Neural crest cell (in vitro differentiated cells): ENCODE results near the gene DISP2. TPM values are rescaled to one million over a fixed set of nuclear protein-coding genes. Genes with fewer than 3 reads are reported as not detected.

Experiments
- DNase-seq: peaks from one replicate; pipeline ENCODE4 v3.0.0; 2021; ENCODE audit warnings: low read depth, mixed read lengths, low spot score
- H3K27ac Mint-ChIP-seq: one replicate; pipeline ENCODE4 v1.8.0; 2021; ENCODE audit warnings: mild to moderate bottlenecking, mixed read lengths; ENCODE audit not compliant: unreplicated experiment
- H3K27me3 Mint-ChIP-seq: 2 replicates; pipeline ENCODE4 v1.8.0; 2021; ENCODE audit warnings: low read depth, mild to moderate bottlenecking, mixed read lengths
- H3K36me3 Mint-ChIP-seq: 2 replicates; pipeline ENCODE4 v1.8.0; 2021; ENCODE audit warnings: low read depth, mild to moderate bottlenecking, mixed read lengths
- H3K4me1 Mint-ChIP-seq: 2 replicates; pipeline ENCODE4 v1.8.0; 2021; ENCODE audit warnings: mixed read lengths
- H3K4me3 Mint-ChIP-seq: one replicate; pipeline ENCODE4 v1.8.0; 2021; ENCODE audit warnings: mild to moderate bottlenecking, mixed read lengths
- H3K9me3 Mint-ChIP-seq: 2 replicates; pipeline ENCODE4 v1.8.0; 2021; ENCODE audit warnings: mixed read lengths
- total RNA-seq: library from RNA; stranded (reverse); gene quantifications from 2 replicates; pipeline ENCODE4 v1.2.1, GENCODE V29; 2021
- TF ChIP-seq, protein P1 (sequence below): fragments of 200-600 bp; sonication (generic); conservative IDR thresholded peaks from 2 replicates; pipeline ENCODE4 v1.5.0; 2021; ENCODE audit warnings: antibody characterized with exemption, mild to moderate bottlenecking

The DISP2 gene
- total RNA-seq, 1 donor from 2014 or later, result 3.1 TPM

DNA sequence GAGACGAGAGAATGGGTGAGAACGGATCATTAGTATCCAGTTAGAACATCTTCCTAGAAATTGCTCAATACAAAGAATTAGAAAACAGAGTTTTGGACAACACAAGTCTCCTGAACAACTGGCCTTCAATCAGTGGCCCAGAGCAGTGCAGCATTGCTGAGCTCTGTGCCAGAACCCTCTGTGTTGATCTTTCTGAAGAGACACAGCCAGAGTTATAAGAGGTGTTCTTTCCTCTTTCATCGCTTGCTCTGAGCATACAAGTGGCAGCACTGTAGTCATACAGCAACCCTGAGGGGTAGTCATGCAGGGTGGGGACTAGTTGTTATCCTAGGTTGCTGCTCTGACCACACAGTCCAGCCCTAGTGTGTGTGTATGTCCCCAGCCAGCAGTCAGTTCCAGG is 28.5 kb downstream of the DISP2 start:
- no peak for DNase-seq
- H3K27me3 Mint-ChIP-seq, result no peaks in the 10 kb centered on the region
- no peak overlapping the region for H3K4me3 Mint-ChIP-seq
- no peak overlapping the region for H3K27ac Mint-ChIP-seq
- TF ChIP-seq, protein P1, sequence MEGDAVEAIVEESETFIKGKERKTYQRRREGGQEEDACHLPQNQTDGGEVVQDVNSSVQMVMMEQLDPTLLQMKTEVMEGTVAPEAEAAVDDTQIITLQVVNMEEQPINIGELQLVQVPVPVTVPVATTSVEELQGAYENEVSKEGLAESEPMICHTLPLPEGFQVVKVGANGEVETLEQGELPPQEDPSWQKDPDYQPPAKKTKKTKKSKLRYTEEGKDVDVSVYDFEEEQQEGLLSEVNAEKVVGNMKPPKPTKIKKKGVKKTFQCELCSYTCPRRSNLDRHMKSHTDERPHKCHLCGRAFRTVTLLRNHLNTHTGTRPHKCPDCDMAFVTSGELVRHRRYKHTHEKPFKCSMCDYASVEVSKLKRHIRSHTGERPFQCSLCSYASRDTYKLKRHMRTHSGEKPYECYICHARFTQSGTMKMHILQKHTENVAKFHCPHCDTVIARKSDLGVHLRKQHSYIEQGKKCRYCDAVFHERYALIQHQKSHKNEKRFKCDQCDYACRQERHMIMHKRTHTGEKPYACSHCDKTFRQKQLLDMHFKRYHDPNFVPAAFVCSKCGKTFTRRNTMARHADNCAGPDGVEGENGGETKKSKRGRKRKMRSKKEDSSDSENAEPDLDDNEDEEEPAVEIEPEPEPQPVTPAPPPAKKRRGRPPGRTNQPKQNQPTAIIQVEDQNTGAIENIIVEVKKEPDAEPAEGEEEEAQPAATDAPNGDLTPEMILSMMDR, result no peak
- H3K4me1 Mint-ChIP-seq, result peaks cover 26% of the 10 kb centered on the region
- peaks cover 28% of the 10 kb centered on the region for H3K36me3 Mint-ChIP-seq
- H3K9me3 Mint-ChIP-seq, result no peaks in the 10 kb centered on the region

DNA sequence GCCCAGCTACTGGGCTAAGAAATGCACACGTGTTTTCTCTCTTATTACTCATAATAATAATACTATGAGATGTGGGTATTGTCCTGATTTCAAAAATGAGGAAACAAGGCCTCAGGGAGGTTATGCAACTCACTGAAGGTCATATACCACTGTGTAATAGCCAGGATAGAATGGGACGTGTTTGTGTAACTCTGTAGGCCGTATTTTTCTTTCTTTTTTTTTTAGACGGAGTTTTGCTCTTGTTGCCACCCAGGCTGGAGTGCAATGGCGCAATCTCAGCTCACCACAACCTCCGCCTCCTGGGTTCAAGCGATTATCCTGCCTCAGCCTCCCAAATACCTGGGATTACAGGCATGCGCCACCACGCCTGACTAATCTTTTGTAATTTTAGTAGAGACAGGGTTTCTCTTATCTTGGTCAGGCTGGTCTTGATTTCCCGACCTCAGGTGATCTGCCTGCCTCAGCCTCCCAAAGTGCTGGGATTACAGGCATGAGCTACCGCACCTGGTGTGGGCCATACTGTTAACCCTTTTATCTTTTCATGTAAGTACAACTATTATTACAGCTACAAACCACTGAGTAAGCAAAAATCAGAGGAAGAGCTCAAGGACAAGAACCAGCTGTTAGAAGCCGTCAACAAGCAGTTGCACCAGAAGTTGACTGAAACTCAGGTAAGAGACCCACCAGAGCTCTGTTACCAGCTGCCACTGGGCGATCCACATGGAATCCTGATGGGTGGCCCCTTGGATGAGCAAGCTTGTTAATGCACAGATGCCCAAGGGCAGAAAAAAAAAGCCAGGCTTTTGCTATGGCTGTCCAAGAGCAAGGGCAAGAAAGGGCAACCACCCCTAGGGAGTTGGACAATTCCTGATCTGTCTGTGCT is 31.2 kb downstream of the DISP2 start:
- Mint-ChIP-seq H3K4me3 (no peak overlapping the region), H3K27ac (no peak overlapping the region), H3K9me3 (no peaks in the 10 kb centered on the region), H3K27me3 (no peaks in the 10 kb centered on the region), H3K4me1 (peaks cover 12% of the 10 kb centered on the region), H3K36me3 (peaks cover 37% of the 10 kb centered on the region)
- TF ChIP-seq, protein P1, result no peak
- no peak for DNase-seq

DNA sequence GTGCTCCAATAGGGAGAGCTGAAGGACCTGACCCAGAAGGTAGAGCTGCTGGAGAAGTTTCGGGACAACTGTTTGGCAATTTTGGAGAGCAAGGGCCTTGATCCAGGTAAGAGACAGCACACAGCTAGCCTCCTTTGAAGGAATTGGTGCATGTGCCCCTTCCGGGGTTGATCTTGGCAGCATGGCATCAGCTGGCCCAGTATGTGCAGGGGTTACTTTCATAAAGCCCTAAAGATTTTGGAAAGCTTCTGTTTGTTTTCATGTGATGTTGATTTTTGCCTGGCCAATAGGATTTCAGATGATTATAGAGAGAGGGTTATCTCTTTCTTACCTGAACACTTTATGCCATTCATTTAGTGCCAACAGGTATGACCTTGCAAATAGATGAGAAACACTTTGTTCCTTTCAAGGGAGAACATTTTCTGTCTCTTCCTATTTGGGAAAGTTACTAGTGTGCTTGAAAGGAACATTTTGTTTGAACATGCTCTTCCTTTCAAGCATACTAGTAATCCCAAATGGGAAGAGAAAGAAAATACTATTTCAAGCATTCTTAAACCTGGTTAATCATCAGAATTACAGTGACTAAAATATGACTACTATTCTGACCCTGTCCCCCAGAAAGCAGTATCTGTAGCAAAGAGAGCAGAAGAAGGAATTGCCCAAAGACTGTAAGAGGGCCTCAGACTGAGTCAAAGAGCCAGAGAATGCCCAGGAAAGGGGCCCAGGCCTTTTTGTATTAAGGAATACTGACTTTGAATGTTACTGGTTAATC is 32.0 kb downstream of the DISP2 start:
- H3K36me3 Mint-ChIP-seq, result peaks cover 37% of the 10 kb centered on the region
- no peaks in the 10 kb centered on the region for H3K27me3 Mint-ChIP-seq
- DNase-seq, result no peak
- TF ChIP-seq, protein P1, result no peak
- no peak overlapping the region for H3K27ac Mint-ChIP-seq
- no peaks in the 10 kb centered on the region for H3K9me3 Mint-ChIP-seq
- peaks cover 4% of the 10 kb centered on the region for H3K4me1 Mint-ChIP-seq
- no peak overlapping the region for H3K4me3 Mint-ChIP-seq

DNA sequence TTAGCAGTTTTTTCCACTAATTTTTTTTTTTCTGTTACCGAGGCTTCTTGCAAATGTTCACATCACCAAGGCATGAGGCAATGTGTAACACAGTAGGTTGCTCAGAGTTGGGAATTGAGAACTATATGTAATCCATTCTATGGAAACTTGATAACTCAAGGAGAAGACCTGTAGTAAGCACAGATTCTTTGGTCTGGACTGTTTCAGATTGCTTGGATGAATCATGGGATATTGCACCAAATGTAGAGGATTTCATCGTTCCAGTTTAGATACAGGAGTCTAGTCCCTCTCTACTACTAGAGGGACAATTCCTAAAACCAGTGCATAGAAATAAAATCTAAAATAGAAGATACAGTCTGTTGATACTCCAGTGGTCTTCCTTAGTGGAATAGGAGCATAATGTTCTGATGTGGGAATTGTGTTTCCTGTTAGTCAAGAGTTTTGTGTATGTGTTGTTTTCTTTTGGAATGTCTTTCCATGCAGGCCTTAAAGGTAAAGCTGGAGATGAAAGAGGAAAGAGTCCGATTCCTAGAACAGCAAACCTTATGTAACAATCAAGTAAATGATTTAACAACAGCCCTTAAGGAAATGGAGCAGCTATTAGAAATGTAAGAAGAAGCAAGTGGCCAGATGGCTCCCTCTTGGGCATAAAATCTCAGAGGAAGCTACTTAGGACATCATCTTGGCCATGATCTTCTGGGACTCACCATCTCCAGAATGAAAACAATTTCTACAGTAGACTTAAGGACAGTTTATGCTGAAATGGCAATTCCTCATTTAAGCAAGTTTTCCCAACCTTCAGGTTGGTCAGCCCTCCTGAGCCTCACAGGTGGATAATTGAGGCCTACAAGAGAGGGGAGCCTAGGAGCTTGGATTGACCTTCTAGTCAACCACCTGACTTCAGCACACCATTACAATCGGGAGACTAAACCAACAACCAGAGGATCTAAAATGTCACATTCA is 35.2 kb downstream of the DISP2 start:
- TF ChIP-seq, protein P1, result no peak
- Mint-ChIP-seq H3K9me3 (no peaks in the 10 kb centered on the region), H3K27me3 (no peaks in the 10 kb centered on the region), H3K4me3 (no peak overlapping the region), H3K36me3 (peaks cover 28% of the 10 kb centered on the region), H3K4me1 (no peaks in the 10 kb centered on the region), H3K27ac (no peak overlapping the region)
- no peak for DNase-seq
